ENCODE measurements around the gene TSEN54. TPM values are rescaled to one million over a fixed set of nuclear protein-coding genes. Genes with fewer than 3 reads are reported as not detected.

The TSEN54 gene
- total RNA-seq, 1 experiment from 2014 or later = 44.5 TPM

GRCh38 chr17:75481194-75482068 is 34.9 kb upstream of the TSEN54 start:
- Mint-ChIP-seq H3K9me3 (no peaks in the 10 kb centered on the region), H3K4me1 (peaks cover 19 to 30% of the 10 kb centered on the region in 2 experiments), H3K27ac (peak overlapping the region; percentile 83 to 90 (median 89); a peak in 4 of 7 replicates), H3K27me3 (ENCODE audit: low read depth) (no peaks in the 10 kb centered on the region), H3K36me3 (ENCODE audit: insufficient read depth in 1 of 3, low read depth in 3 of 3) (peaks cover 3 to 11% (median 11%) of the 10 kb centered on the region in 3 experiments; a peak in 3 of 7 replicates), H3K4me3 (no peak overlapping the region)
- no peaks in the 10 kb centered on the region for H3K4me1 ChIP-seq (ENCODE audit: insufficient read depth, low read length)
- no peak overlapping the region for H3K4ac ChIP-seq (ENCODE audit: low read depth, low read length)
- no peaks in the 10 kb centered on the region for H3K9me3 ChIP-seq (ENCODE audit: control insufficient read depth, low read depth, low read length)
- no peak overlapping the region for H3K4me2 ChIP-seq (ENCODE audit: insufficient read depth, insufficient read length, low read length)
- H2AFZ ChIP-seq (ENCODE audit: low read length) = no peak overlapping the region
- H3K79me1 ChIP-seq (ENCODE audit: insufficient read depth, low read depth, low read length, poor library complexity, severe bottlenecking) = no peaks in the 10 kb centered on the region
- H2BK15ac ChIP-seq (ENCODE audit: low read depth, low read length) = no peak overlapping the region
- no peaks in the 10 kb centered on the region for H3K27me3 ChIP-seq (ENCODE audit: insufficient read depth, low read length)
- no peak overlapping the region for H3K18ac ChIP-seq (ENCODE audit: insufficient read length, low read depth, low read length)
- H3K79me2 ChIP-seq (ENCODE audit: insufficient read depth, low read length) = no peaks in the 10 kb centered on the region
- H2BK12ac ChIP-seq (ENCODE audit: insufficient read length, low read depth, low read length) = no peak overlapping the region
- no CpG with 5 or more reads among the region's 13 CpGs for WGBS (ENCODE audit: extremely low coverage, insufficient read length, low lambda C conversion rate)
- no peak overlapping the region for H3K56ac ChIP-seq (ENCODE audit: insufficient read length, low read depth, low read length)
- H4K8ac ChIP-seq (replicated peaks; ENCODE audit: insufficient read length, low read depth, low read length) = no peak overlapping the region
- no peak for DNase-seq
- TF ChIP-seq CTCF (conservative IDR thresholded peaks at IDR 0.05) = no peak
- H3K27ac ChIP-seq (ENCODE audit: insufficient read length, low read depth, low read length) = no peak overlapping the region
- H3K14ac ChIP-seq (ENCODE audit: insufficient read depth, low read length) = no peak overlapping the region; the same call in 1 of the 2 replicates
- H3T11ph ChIP-seq (ENCODE audit: low read length) = no peak overlapping the region
- no peak overlapping the region for H2AK5ac ChIP-seq (ENCODE audit: insufficient read length, low read length)
- H2BK5ac ChIP-seq (ENCODE audit: insufficient read length, low read length) = no peak overlapping the region
- no peaks in the 10 kb centered on the region for H4K20me1 ChIP-seq (ENCODE audit: control insufficient read depth, insufficient read depth, insufficient read length)
- H4K5ac ChIP-seq (ENCODE audit: insufficient read length, low read depth, low read length) = no peak overlapping the region
- no peak overlapping the region for H3K23ac ChIP-seq (ENCODE audit: insufficient read length, low read depth, low read length)
- no peaks in the 10 kb centered on the region for H3K23me2 ChIP-seq (ENCODE audit: insufficient read length, low read depth, low read length, poor library complexity, severe bottlenecking)
- no peak overlapping the region for H2BK120ac ChIP-seq (ENCODE audit: low read depth, low read length, poor library complexity, severe bottlenecking)
- no peak overlapping the region for H2BK20ac ChIP-seq (ENCODE audit: low read depth, low read length, poor library complexity, severe bottlenecking)
- H3K9ac ChIP-seq (ENCODE audit: extremely low read depth, insufficient read length, low read length) = no peak overlapping the region
- no peak overlapping the region for H4K91ac ChIP-seq (ENCODE audit: insufficient read length, low read depth, low read length)

Measured in H9 (cell line).